Endothelial cell of umbilical vein (primary cell): ENCODE measurements around the gene DLL1. TPM values are rescaled to one million over a fixed set of nuclear protein-coding genes. Genes with fewer than 3 reads are reported as not detected.

Source experiments
- BruUV-seq: library from RNA; stranded (reverse); fragments of 400-500 nt; replicated peaks from 2 replicates; lab custom pipeline; 2021; lab: Mats Ljungman, UMichigan
- CTCF ChIA-PET: fragments of 300-600, 350-600 bp; sonication (Branson Sonifier 250); formaldehyde crosslinking; loops from one replicate; lab custom pipeline; 2021; ENCODE audit warnings: antibody characterized with exemption, inconsistent platforms; lab: Charles Lee
- POLR2A ChIA-PET: fragments of 300-600, 350-600 bp; sonication (Branson Sonifier 250); formaldehyde crosslinking; loops from one replicate; lab custom pipeline; 2021; ENCODE audit warnings: antibody characterized with exemption, inconsistent platforms; lab: Charles Lee
- DNase-seq: peaks from one replicate; pipeline ENCODE4 v3.0.0-alpha.2; 2011; ENCODE audit warnings: low read depth, low spot score
- FAIRE-seq: peaks from 2 replicates; lab custom pipeline; 2011; peaks lifted over from hg19 to GRCh38; lab: Jason Lieb, UNC
- H2AFZ ChIP-seq: 2 replicates; pipeline ENCODE4 v1.6.0; 2012; ENCODE audit warnings: low read depth, low read length, control low read depth, inconsistent platforms
- H3K27ac ChIP-seq: 2 replicates; pipeline ENCODE4 v1.5.1; 2011; ENCODE audit warnings: low read depth, mild to moderate bottlenecking, control low read depth, low read length, moderate library complexity; ENCODE audit not compliant: insufficient read depth
- H3K27me3 ChIP-seq, 2 experiments: 2 replicates each; pipeline versions ENCODE4 v1.6.0 to v1.6.1; 2011; ENCODE audit warnings: low read length in 2 of 2, mixed read lengths in 1 of 2; ENCODE audit not compliant: control insufficient read depth in 2 of 2, insufficient read depth in 2 of 2
- H3K36me3 ChIP-seq, 2 experiments: 2 replicates in 1 of 2; 3 replicates in 1 of 2; pipeline ENCODE4 v1.5.1; 2011; ENCODE audit warnings: low read length in 2 of 2, mild to moderate bottlenecking in 1 of 2, moderate library complexity in 1 of 2; ENCODE audit not compliant: control insufficient read depth in 2 of 2, insufficient read depth in 2 of 2; ENCODE audit errors: extremely low read depth in 1 of 2
- H3K4me1 ChIP-seq: 3 replicates; pipeline ENCODE4 v1.5.1; 2011; ENCODE audit warnings: mild to moderate bottlenecking, low read length; ENCODE audit not compliant: control insufficient read depth, insufficient read depth; ENCODE audit errors: extremely low read depth
- H3K4me2 ChIP-seq: 2 replicates; pipeline ENCODE4 v1.6.1; 2011; ENCODE audit warnings: low read length, control low read depth, mixed read lengths; ENCODE audit not compliant: insufficient read depth
- H3K4me3 ChIP-seq, 3 experiments: fragments of 200-600 bp in 1 of 3; sonication (generic), shearing (Covaris generic) in 1 of 3; replicated peaks in 1 of 3; 2 replicates each; pipeline ENCODE4 v1.5.1; 2011 to 2016; ENCODE audit warnings: control low read depth in 3 of 3, low read length in 3 of 3, mild to moderate bottlenecking in 2 of 3, inconsistent platforms in 1 of 3, low read depth in 1 of 3, moderate library complexity in 1 of 3; ENCODE audit not compliant: insufficient read depth in 1 of 3
- H3K79me2 ChIP-seq: 2 replicates; pipeline ENCODE4 v1.6.0; 2012; ENCODE audit warnings: low read length, inconsistent platforms; ENCODE audit not compliant: control insufficient read depth, insufficient read depth
- H3K9ac ChIP-seq: replicated peaks from 2 replicates; pipeline ENCODE3; 2011; ENCODE audit warnings: low read length, control low read depth; ENCODE audit not compliant: insufficient read depth; ENCODE audit errors: extremely low read depth
- H3K9me1 ChIP-seq: replicated peaks from 3 replicates; pipeline ENCODE4 v1.6.0; 2011; ENCODE audit warnings: mild to moderate bottlenecking, low read length; ENCODE audit not compliant: control insufficient read depth, insufficient read depth; ENCODE audit errors: extremely low read depth
- H3K9me3 ChIP-seq: replicated peaks from 2 replicates; pipeline ENCODE4 v1.5.1; 2012; ENCODE audit warnings: low read length, inconsistent platforms; ENCODE audit not compliant: control insufficient read depth, insufficient read depth
- H4K20me1 ChIP-seq: replicated peaks from 2 replicates; pipeline ENCODE3; 2011; ENCODE audit warnings: mild to moderate bottlenecking, low read length; ENCODE audit not compliant: control insufficient read depth, insufficient read depth; ENCODE audit errors: extremely low read depth
- EZH2 ChIP-seq: IDR thresholded peaks from 2 replicates; pipeline ENCODE4 v1.6.1; 2012; ENCODE audit warnings: borderline replicate concordance, low read depth, mild to moderate bottlenecking, moderate library complexity, low read length, inconsistent platforms; ENCODE audit not compliant: severe bottlenecking
- FOS ChIP-seq: IDR thresholded peaks from 2 replicates; pipeline ENCODE4 v1.6.1; 2011; ENCODE audit warnings: mild to moderate bottlenecking, low read length, moderate library complexity, borderline replicate concordance; ENCODE audit not compliant: insufficient read depth
- GATA2 ChIP-seq: IDR thresholded peaks from 2 replicates; pipeline ENCODE4 v1.7.0; 2011; ENCODE audit warnings: low read depth, mild to moderate bottlenecking, moderate library complexity, mixed read lengths, low read length; ENCODE audit not compliant: insufficient read length, insufficient read depth
- JUN ChIP-seq: IDR thresholded peaks from 2 replicates; pipeline ENCODE4 v1.6.1; 2011; ENCODE audit warnings: borderline replicate concordance, low read depth; ENCODE audit not compliant: insufficient read length, insufficient read depth
- MYC ChIP-seq: IDR thresholded peaks from one replicate; pipeline ENCODE4 v1.6.1; 2011; ENCODE audit warnings: mild to moderate bottlenecking, low read depth, low read length
- POLR2A ChIP-seq: IDR thresholded peaks from 2 replicates; pipeline ENCODE4 v1.6.1; 2012; ENCODE audit warnings: low read depth, mild to moderate bottlenecking, control low read depth, low read length
- POLR2AphosphoS5 ChIP-seq: IDR thresholded peaks from 2 replicates; pipeline ENCODE4 v1.6.1; 2012; ENCODE audit warnings: low read depth, mild to moderate bottlenecking, control low read depth, low read length, moderate library complexity; ENCODE audit not compliant: insufficient read depth
- dilution Hi-C: fragments of 300-500 bp; cut with MboI; formaldehyde crosslinking; loops from one replicate; pipeline ENCODE4 v1.15.0; 2019; ENCODE audit warnings: low sequenced_read_pairs; ENCODE audit not compliant: extremely low pct_ligation_motif_present
- intact Hi-C: fragments of 100-400 bp; cut with micrococcal nuclease; formaldehyde crosslinking; loops from one replicate; pipeline ENCODE4 v1.10.0; 2022
- polyA plus RNA-seq, 4 experiments: library from polyadenylated mRNA; depleted of rRNA in 3 of 4; stranded (reverse) in 3 of 4; unstranded in 1 of 4; fragments of >200 nt; gene quantifications; 2 replicates each; pipeline versions ENCODE4 v1.2.1 to v1.2.3, GENCODE V29; 2011 to 2012; ENCODE audit warnings: missing spikeins in 1 of 4
- total RNA-seq: library from RNA; stranded (reverse); gene quantifications from 2 replicates; pipeline ENCODE4 v1.2.3, GENCODE V29; 2021
- TF ChIP-seq, protein P1 (sequence below), 2 donors: IDR thresholded peaks; 1 replicate in 1 of 2; 2 replicates in 1 of 2; pipeline ENCODE4 v1.5.1; 2011; ENCODE audit warnings: low read length in 2 of 2, mild to moderate bottlenecking in 2 of 2, moderate library complexity in 2 of 2, control low read depth in 1 of 2, inconsistent platforms in 1 of 2, low read depth in 1 of 2; ENCODE audit not compliant: insufficient read depth in 1 of 2; ENCODE audit errors: extremely low read depth in 1 of 2
- TF ChIP-seq, protein P2 (sequence below): IDR thresholded peaks from 2 replicates; pipeline ENCODE4 v1.6.1; 2011; ENCODE audit not compliant: insufficient read depth, insufficient read length

The DLL1 gene
- total and polyA plus RNA-seq, 2 donors (not counting 3 experiments of a cell fraction or from before 2014, with no cell fraction given), result 1.4 to 2.3 TPM

- peak overlapping the region; percentile 71 for H3K4me2 ChIP-seq
- CTCF ChIA-PET, result interaction anchor here (1.5 to 7.1 kb wide), 2 partner anchors 222 to 463 kb away, joined by 4 to 62 read pairs; no protein-coding TSS in a partner anchor
These were observed 4.1 kb upstream of the DLL1 start for GRCh38 chr6:170294813-170295509.

More at GRCh38 chr6:170294813-170295509, 4.1 kb upstream of the DLL1 start:
- H3K9me3 ChIP-seq, result no peaks in the 10 kb centered on the region
- H3K4me3 ChIP-seq, result peak overlapping the region in 2 of 3 experiments; percentile 34 to 36
- H4K20me1 ChIP-seq, result no peaks in the 10 kb centered on the region
- H2AFZ ChIP-seq, result peak overlapping the region; percentile 79
- DNase-seq, result no peak
- H3K27ac ChIP-seq, result no peak overlapping the region
- POLR2A ChIA-PET, result no interaction called here
- intact Hi-C loops (loop anchor here (5.0 kb wide), 2 partner anchors 333 to 443 kb away; no protein-coding TSS in a partner anchor), dilution Hi-C loops (no loop called here)
- no peaks in the 10 kb centered on the region for H3K36me3 ChIP-seq
- H3K9me1 ChIP-seq, result no peaks in the 10 kb centered on the region
- peaks cover 18% of the 10 kb centered on the region for H3K4me1 ChIP-seq
- TF ChIP-seq POLR2A, result no peak
- no peak for TF ChIP-seq POLR2AphosphoS5
- no peak for TF ChIP-seq FOS
- no peak for TF ChIP-seq GATA2
- TF ChIP-seq MYC, result no peak
- TF ChIP-seq EZH2, result no peak
- TF ChIP-seq, protein P1, sequence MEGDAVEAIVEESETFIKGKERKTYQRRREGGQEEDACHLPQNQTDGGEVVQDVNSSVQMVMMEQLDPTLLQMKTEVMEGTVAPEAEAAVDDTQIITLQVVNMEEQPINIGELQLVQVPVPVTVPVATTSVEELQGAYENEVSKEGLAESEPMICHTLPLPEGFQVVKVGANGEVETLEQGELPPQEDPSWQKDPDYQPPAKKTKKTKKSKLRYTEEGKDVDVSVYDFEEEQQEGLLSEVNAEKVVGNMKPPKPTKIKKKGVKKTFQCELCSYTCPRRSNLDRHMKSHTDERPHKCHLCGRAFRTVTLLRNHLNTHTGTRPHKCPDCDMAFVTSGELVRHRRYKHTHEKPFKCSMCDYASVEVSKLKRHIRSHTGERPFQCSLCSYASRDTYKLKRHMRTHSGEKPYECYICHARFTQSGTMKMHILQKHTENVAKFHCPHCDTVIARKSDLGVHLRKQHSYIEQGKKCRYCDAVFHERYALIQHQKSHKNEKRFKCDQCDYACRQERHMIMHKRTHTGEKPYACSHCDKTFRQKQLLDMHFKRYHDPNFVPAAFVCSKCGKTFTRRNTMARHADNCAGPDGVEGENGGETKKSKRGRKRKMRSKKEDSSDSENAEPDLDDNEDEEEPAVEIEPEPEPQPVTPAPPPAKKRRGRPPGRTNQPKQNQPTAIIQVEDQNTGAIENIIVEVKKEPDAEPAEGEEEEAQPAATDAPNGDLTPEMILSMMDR (IDR thresholded peaks at IDR 0.05; ENCODE audit: extremely low read depth in 1 of 2, insufficient read depth in 1 of 2, low read depth in 1 of 2, low read length in 2 of 2), result no peak
- TF ChIP-seq JUN, result no peak
- TF ChIP-seq, protein P2, sequence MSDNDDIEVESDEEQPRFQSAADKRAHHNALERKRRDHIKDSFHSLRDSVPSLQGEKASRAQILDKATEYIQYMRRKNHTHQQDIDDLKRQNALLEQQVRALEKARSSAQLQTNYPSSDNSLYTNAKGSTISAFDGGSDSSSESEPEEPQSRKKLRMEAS, result no peak
- H3K9ac ChIP-seq, result no peak overlapping the region
- no TSS peak for BruUV-seq
- FAIRE-seq, result no peak
- H3K79me2 ChIP-seq, result no peaks in the 10 kb centered on the region
- peaks cover 29 to 62% of the 10 kb centered on the region in 2 experiments for H3K27me3 ChIP-seq
